Islet precursor cell (in vitro differentiated cells): ENCODE results near the gene MRFAP1L1.
"Not testable (repeated sequence)": the region's sequence is repeated elsewhere in the genome, so short reads cannot be mapped to it uniquely, and the experiment has no call there.

Source experiments
- DNase-seq: peaks from one replicate; pipeline ENCODE4 v3.0.0-alpha.2; 2018

MRFAP1L1 gene

DNA sequence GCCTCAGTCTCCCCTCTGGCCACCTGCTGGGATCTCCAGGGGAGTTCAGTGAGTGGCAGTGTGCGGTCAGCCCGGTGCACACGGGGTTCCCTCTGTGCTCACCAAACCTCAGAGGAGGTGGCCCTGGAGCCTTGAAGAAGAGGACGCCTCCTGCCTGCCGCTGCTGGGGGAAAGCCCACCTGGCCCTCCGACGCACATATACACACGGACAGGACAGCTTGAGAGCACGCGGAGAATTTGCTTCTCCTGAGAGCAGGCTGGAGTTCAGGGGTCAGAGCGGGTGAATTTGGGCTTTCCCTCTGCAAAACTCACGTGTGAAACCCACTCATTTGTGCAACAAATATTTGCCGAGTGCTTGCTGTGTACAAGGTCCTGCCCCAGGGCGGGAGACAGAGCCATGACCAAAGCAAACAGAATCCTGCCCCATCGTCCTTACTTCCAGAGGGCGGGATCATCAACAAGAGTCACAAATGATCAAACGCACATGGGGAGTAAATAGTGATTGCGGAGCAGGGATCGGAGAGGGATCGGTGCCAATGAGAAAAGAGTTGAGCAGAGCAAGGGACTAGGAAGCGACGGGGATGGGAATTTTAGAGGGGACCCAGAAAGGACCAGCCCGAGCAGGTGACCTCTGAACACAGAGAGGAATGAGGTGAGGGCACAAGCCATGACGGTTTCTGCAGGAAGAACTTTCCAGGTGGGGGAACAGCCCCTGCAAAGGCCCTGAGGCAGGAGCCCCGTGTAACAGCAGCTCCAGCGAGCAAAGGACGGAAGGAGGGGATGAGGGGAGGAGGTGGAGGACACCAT is 23.9 kb upstream of the MRFAP1L1 start:
- DNase-seq: peak; percentile 50

DNA sequence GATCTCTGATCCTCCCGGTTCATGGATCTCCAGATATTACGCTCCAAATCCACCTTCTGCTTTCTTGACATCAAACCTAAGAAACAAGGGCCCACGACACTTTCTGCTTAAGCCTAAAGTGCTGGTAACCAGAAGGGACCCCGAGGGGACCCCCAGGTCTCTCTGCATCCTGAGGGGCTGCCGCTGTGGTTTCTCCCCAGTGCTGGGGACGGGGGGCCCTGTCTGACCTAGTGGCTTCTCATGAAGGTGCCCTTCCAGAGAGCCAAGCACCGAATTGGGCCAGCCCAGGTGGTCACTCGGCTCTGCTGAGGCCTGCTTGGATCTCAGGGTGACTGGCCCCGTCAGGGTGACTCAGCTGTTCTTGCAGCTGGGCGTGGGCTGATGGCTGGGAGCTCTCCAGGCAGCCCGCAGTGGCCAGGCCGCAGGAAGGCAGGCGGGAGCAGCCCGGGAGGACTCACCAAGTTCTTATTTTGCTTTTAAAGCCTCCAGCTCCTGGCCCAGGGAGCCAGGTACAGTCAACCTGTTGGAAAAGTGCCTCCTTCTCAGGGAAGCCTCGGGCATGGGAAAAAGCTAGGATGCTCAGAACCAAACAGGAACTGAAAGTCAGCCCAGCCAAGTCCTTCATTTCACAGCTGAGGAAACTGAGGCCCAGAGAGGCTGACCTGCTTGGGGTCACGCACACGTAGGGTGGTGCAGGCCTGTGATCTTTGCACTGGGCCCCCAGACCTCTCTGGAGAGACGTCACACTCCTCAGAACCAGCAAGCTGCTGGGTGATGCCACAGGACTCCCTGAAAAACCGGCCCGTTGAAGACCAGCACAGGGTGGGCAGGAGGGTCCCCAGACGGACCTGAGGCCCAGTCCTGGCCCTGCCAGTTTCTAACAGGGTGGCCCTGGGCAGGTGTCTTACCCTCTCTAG is 23.0 kb upstream of the MRFAP1L1 start:
- peak; percentile 88 for DNase-seq

DNA sequence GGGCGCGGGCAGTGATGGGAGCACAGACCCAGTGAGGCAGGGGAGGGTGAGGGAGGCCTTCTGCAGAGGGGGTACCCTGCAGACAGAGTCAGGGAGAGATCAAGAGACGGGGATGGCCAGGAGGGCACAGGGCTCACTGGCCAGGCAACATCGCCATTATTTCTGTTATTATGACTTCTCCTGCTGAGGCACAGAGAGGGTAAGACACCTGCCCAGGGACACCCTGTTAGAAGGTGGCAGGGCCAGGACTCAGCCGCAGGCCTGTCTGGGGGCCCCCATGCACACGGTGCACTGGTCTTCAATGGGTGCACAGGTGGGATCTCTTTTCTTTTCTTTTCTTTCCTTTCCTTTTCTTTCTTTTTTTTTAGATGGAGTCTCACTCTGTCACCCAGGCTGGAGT is 22.1 kb upstream of the MRFAP1L1 start:
- no peak for DNase-seq

DNA sequence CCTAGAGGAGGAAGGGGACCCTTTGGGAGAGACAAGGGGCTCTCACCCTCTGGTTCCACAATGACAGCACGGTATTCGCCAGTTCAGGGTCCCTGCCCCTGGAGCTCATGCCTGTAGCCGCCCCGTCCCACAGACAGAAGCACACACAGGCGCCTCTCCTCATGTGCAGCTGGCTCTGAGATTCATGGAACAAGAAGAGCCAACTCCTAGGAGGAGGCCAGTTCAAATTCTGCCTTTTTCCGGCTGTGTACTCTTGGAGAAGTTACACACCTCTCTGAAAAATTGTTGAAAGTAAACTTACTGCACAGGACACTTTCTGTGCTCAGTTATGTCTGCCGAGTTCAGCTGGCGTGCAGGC is 21.6 kb upstream of the MRFAP1L1 start:
- no peak for DNase-seq

DNA sequence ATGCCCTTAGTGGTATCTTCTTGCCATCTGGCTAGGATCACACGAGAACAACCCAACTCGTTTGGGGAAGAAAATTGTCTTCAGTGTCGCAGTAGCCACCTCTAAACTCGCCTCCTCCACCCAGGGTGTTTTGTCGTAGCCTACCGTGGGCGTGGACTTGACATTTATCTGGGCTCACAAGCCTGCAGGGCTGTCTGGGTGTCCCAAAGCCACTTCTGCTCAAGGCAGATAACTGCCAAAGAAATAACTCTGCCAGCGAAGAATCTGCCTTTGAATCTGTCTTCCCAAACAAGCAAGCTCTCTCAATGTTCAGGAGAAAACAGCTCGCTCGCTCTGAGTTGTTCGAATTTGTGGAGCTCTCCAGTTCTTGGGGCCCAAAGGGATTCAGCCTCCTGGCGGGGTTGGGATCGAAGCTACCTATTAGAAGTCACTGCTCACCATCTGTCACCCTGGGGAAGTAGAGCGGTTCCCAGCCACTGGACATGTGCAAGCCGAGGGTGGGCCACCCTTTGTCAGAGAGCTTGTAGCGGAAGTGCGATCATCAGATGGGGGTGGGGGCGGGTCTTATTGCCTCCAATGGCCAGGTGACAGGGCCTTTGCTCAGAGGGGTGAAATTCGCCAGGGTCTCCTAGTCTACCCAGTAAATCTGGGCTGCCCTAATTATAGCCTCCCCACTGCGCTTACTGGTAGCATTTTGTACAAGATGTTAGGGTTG is 21.1 kb upstream of the MRFAP1L1 start:
- DNase-seq: peak; percentile 54

DNA sequence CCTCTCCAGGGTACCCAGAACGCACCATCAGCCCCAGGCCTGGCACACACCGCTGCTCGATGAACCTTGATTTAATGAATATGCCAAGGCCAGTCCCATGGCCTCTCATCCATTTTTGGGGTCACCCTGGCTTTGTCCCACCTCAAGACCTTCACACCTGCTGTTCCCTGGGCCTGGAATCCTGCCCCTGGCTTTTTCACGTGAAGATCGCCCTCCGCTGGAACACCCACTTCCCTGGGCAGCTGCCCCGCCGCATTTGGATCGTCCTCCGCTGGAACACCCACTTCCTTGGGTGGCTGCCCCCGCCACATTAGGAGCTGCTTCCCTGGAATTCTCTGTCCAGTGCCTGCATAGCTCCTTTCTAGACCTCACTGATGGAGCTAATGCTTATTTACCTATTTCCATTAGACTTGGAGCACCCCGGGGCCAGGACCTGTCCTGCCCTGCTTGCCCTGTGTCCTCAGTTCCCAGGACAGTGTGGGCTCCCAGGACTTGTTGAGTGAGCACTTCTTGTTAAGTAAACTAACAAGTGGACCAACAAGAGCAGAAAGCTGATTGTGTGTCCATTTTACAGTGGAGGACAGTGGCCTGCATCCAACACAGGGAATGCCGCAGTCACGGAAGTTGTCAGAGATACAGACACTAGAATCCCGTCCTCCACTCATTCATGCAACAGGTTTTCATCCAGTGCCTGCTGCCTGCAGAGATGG is 18.8 kb upstream of the MRFAP1L1 start:
- peak; percentile 46 for DNase-seq

DNA sequence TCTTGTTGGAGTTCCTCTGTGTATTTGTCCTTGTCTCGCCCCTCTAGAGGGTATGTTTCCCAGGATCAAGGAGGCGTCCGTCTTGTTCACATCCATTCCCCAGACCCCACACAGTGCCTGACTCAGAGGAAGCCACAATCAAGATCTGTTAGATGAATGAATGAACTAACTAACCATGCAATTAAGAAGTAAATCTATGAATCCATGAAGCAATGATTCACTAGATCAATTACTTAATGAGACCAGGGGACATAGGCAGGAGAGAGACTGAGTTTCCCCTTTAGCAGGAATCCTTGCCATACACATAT is 18.2 kb upstream of the MRFAP1L1 start:
- DNase-seq: peak; percentile 57

DNA sequence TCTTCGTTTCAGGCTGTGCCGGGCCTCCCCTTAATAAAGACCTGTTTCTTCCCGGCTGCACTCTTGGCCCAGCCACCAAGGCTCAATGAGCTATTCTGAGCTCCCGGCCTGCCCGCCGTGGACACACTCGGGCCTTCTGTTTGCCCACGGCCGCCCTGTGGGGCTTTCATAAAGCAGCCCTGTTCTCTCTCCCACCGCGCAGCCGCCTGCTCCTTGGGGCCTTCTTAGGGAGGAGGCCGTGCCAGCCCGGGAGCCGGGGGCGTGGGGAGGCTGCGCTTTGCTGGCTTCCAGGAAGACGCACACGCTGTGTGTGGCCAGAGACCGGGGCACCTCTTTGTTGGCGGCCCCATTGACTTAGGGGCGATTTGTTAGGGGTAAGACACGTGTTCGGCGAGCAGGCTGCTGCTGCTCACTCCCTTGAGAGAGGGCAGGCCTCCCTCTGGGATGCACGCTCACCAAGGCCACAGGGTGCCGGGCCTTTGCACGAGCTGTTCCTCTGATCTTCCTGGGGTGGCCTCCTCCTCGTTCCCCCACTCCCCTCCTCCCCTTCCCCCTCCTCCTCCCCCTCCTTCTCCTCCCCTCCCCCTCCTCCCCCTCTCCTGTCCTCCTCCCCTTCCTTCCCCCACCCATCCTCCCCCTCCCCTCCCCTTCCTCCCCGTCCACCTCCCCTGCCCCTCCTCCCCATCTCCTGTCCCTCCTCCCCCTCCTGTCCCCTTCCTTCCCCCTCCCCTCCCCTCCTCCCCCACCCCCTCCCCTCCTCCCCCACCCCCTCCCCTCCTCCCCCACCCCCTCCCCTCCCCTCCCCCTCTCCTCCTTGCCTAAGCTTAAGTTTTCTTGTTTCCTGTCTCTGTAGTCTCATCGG is 17.6 kb upstream of the MRFAP1L1 start:
- DNase-seq: peak; percentile 60

DNA sequence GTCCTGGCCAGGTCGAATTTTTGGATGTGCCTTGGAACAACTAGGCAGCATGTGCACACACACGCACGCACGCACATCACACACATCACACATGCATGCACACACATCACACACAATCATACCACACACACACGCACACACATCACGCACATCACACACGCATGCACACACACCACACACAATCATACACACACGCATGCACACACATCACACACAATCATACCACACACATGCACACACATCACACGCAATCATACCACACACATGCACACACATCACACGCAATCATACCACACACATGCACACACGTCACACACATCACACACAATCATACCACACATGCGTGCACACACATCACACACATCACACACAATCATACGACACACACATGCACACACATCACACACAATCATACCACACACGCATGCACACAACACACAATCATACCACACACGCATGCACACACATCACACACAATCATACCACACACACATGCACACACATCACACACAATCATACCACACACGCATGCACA is 15.8 kb upstream of the MRFAP1L1 start:
- DNase-seq: not testable (repeated sequence)

DNA sequence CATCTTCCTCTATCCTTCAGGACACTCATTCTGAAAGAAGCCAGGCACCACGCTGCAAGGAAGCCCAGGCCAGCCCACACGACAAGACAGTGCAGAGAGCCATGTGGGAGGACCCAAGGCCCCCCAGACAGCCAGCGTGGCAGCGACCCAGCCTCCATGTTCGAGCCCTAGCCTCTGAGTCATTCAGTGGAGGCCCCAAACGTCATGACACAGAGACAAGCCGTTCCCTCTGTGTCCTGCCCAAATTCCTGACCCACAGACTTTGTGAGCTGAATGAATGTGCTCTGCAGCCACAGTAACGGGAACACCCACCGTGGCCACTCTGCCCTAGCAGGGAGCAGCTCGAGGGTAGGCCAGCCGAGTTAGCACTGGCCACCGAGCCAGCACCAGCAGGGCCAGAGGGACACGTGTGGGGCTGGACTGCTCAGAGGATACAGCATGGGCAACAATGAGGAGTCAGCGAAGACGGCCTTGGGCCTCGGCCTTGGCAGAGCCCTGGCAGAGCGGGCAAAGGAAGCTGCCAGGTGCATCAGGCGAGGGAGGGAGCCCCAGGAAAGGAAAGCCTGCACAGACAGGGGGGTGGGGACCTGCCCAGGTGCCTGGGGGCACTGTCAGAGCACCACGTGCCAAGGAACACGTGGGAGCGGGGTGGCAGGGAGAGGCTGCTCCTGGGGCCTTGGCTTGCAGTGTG is 14.9 kb upstream of the MRFAP1L1 start:
- DNase-seq: peak; percentile 66

DNA sequence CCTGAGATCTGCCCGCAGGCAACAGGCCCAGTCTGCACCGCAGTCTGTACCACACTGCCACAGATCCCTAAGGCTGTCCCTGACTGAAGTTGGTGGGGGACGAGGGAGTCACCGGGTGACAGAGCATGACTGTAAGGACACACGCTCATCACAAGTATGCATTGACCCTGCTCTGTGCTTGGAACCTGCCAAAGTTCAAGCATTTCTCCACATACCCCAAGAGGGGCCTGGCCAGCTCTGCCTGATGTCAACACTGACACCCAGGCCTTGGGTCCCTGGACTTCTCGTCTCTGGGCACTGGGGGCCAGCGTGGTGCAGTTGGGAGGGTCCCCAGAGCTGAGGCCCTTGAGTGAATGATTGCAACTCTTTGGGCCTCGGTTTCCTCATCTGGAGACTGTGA is 14.2 kb upstream of the MRFAP1L1 start:
- peak; percentile 44 for DNase-seq

DNA sequence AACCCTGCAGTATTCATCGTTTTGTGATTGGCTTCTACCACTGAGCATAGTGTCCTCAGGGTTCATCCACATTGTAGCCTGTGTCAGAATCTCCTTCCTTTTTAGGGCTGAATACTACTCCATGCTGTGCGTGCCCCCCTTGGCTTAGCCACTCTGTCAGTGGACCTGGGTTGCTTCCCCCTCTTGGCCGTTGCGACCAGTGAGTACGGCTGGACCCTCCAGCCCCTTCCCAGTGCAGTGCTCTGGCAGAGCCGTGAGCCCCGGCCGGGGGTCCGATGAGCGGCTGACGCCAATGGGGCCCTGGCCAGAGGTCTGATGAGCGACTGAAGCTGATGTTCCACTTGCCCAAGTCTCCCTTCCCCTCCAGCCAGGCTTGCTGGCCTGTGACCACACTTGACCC is 13.2 kb upstream of the MRFAP1L1 start:
- peak; percentile 49 for DNase-seq

DNA sequence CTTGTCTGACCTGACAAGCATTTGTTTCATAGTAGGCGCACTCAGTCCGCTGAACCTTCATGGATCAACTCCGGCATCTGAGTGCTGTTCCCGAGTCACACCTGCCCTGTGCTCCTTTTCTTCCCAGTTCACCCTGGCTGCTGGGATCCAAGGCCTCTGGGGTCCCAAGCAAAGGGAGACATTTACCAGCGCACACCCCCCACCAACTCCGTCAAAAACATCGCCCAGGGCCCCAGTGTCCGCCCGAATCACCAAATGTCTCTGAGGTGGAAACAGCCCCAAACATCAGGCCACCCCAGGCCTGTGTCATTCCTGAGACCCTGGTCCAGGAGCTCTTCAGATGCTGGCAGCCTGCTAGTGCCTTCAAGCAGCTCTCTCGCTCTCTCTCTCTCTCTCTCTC is 11.5 kb upstream of the MRFAP1L1 start:
- no peak for DNase-seq

DNA sequence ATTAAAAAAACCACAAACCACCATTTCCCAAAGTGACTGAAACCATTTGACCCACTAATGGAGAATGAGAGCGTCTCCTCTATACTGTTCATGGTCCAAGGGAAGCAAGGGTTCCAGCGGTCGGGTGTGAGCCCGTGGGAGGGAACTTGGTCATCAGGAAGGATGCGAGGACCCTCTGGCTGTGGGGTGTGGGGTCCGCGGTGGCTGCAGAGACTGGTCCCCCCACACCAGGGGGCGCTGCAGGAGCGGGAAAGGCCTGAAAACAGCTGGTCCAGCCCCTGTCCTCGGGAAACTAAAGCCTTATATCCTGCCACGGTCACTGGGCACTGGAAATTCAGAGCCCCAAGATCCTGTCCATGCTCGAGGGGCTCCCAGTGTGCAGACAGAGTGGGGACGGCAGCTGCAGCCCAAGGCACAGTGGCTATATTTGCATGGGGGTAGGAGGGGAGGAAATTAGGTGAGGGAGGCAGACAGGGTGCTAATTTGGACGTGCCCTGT is 10.6 kb upstream of the MRFAP1L1 start:
- peak; percentile 88 for DNase-seq

DNA sequence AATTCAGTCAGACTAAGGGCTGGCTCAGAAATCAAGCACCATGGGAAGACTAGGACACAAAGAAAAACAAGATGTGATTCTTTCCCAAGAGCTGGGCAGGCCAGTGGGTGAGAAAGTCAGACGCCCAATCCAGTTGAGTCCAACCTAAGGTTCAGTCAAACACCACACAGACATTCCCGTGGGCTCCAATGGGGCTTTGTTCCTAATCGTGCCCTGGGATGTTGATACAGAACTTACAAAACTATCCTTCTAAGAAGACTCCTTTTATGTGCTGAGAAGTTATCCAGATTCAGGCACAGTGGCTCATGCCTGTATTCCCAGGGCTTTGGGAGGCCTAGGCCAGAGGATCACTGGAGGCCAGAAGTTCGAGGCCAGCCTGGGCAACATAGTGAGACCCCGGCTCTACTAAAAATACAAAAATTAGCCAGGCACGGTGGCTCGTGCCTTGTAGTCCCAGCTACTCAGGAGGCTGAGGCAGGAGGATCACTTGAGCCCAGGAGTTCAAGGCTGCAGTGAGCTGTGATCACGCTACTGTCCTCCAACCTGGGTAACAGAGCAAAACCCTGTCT is 10.0 kb upstream of the MRFAP1L1 start:
- no peak for DNase-seq

DNA sequence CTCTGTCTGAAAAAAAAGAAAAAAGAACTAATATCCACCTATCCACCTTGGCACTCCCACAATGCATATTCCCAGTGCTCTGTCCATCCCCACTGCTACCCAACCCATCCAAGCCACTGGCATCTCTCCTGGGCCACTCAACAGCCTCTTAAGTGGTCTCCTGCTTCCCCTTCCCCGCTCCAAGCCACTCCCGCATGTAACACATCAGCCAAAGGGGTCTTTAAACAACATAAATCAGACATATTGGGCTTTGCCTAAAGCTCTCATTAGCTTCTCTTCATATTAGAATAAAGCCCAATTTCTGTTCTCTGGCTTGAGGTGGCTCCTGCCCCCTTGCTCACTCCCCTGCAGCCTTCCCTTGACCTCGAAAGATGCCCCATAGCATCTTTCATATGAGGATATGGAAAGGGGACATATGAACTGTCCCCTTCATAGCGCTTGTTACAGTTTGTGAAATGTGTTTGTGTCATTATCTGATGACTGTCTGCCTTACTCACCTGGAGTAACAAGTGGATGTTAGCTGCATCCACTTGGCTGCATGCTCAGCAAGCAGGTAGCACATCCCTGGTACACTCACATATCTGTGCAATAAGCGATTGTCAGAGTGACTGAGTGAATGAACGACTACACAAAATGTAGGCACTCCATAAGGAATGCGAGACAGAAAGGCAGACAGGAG is 9.4 kb upstream of the MRFAP1L1 start:
- DNase-seq: no peak

DNA sequence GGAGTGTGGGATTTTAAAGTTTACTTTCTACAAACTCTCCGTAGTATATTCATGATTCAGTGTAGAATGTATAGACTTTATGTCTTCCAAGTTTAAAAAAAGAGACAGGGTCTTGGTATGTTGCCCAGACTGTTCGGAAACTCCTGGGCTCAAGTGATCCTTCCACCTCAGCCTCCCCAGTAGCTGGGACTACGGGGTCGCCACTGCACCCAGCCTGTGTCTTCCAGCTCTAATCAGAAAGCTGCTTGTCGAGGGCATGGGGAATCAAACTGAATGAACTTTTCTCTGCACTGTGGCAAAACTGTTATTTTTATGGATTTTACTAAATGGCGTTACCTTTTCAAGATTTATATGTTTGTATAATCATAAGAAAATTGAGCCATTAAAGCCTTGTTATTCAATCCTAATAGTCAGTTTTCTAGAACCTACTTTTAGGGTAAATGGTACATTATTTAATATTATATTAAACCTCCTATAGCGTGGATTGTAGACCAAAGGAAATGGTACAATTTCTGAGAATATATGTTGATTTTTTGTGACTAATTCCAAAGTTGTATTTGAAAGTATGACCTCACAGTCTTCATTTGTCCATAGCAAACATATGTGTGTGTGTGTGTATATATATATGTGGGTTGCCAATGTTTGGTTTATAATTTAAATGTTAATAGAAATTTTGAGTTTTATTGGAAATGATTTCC is 7.4 kb upstream of the MRFAP1L1 start:
- DNase-seq: peak; percentile 46

DNA sequence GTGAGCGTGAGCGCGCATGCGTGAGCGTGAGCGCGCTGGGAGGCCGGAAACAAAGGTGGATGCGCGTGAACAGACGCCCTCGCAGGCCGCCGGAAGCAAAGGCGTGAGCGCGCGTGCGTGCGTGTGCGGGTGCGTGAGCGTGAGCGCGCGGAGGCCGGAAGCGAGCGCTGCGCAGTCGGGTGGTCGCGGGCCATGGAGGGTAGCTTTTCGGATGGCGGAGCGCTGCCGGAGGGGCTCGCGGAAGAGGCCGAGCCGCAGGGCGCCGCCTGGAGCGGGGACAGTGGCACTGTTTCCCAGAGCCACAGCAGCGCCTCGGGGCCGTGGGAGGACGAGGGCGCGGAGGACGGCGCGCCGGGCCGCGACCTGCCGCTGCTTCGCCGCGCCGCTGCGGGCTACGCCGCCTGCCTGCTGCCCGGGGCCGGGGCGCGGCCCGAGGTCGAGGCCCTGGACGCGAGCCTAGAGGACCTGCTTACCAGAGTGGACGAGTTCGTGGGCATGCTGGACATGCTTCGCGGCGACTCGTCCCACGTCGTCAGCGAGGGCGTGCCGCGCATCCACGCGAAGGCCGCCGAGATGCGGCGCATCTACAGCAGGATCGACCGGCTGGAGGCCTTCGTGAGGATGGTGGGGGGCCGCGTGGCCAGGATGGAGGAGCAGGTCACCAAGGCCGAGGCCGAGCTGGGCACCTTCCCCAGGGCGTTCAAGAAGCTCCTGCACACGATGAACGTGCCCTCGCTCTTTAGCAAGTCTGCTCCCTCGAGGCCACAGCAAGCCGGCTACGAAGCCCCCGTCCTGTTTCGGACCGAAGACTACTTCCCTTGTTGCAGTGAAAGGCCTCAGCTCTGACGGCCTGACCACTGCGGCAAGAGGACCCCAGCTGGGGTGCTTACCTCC is 6.6 kb upstream of the MRFAP1L1 start, which contains the start of gene BLOC1S4:
BLOC1S4 (plus strand) TSS at position 157 of the 894 bp plus-strand sequence; CDS start at position 193, 36 bp downstream.
- peak; percentile 87 for DNase-seq
